GM21619 (cell line): ENCODE results near the gene CFAP70.
"Not testable (repeated sequence)": the region's sequence is repeated elsewhere in the genome, so short reads cannot be mapped to it uniquely, and the experiment has no call there.

Source experiments
- ATAC-seq: cut with Tn5 transposase; IDR thresholded peaks from one replicate; pipeline ENCODE4 v1.9.1; 2021; ENCODE audit not compliant: unreplicated experiment

Gene CFAP70

DNA sequence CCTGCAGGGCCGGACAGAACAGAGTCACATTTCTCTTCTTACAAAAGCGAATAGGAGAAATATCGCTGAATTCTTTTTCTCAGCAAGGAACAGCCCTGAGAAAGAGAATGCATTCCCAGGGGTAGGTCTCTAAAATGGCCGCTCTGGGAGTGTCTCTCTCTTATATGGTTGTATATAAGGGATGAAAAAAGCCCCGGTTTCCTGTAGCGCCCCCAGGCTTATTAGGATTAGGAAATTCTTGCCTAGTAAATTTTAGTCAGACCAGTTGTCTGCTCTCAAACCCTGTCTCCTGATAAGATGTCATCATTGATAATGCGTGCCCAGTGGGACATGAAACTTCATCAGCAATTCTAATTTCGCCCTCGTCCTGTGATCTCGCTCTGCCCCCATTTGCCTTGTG is 100.1 kb downstream of the CFAP70 start:
- ATAC-seq: not testable (repeated sequence)

DNA sequence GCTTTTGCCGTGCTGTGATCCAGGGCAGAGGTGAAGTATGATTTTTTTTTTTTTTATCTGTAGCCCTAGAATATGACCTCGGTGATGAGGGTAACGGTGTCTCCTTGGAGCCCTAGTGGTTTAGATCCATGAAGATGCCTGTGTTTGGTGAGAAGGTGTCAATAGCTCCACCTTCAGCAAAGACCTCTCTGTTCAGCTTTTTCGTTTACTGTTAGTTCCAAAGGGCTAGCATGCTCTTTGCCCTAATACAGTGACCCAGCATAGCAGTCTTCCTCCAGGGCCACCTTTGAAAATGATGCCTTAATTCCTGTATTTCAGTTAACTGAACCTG is 105.5 kb downstream of the CFAP70 start:
- ATAC-seq: no peak

GRCh38 chr10:73252445-73253224 is 106.0 kb downstream of the CFAP70 start, which contains the start of gene MRPS16:
Gene MRPS16, minus strand, starts transcription at chr10:73252644. Its CDS starts 162 bp downstream, at chr10:73252482.
- ATAC-seq: peak; percentile 77

DNA sequence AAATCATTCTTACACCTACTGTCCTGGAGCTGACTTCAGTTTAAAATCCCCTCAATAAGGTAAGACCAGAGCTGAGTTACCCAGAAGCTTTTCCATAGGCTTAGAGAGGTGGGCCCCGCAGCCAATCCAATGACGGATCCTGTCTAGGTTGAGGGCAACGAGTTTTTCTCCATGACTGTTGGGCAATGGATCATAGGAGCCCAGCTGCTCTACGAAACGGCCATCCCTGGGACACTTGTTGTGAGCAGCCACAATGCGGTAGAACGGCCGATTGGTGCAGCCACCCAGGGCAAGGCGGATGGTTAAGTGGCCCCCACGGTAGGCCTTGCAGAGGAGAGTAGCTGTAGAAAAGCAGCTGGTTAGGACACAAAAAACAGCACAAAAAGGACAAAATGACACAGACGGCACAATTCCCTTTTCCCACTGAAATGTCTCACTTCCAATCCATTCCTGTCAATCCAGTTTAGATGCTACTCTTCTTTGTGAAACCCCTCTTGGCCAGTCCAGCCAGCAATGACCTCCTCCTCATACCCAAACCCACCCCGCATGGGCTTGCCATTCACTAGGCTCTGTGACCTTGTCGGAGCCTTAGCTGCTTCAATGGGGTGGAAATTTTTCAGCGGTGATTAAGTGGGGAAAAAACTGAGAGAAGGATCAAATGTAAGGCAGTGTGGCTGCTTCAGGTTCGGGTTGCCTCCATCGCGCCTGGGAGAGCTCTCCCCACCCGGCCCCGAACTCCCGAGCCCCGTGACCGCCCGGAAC is 106.8 kb downstream of the CFAP70 start:
- peak; percentile 5 for ATAC-seq

DNA sequence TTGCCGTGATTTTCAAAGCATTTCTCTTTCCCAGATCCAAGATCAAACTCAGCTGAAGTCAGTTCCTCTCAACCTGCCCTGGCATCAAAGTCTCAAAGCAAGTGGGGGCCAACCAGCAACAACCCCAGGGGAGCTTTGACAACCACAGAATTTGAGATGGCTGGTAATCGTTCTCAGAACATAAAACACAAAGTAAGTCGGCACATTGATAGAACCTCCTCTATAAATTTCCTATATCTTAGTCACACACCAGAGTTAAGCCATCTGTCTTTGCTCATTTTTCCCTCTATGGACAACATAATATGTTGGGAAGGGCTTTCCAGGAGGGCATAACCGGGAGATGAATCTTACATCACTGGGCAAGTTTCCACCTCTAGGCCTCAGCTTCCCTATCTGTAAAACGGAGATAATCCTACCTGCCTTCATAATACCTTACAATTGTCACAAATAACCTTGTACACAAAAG is 110.4 kb downstream of the CFAP70 start:
- no peak for ATAC-seq

DNA sequence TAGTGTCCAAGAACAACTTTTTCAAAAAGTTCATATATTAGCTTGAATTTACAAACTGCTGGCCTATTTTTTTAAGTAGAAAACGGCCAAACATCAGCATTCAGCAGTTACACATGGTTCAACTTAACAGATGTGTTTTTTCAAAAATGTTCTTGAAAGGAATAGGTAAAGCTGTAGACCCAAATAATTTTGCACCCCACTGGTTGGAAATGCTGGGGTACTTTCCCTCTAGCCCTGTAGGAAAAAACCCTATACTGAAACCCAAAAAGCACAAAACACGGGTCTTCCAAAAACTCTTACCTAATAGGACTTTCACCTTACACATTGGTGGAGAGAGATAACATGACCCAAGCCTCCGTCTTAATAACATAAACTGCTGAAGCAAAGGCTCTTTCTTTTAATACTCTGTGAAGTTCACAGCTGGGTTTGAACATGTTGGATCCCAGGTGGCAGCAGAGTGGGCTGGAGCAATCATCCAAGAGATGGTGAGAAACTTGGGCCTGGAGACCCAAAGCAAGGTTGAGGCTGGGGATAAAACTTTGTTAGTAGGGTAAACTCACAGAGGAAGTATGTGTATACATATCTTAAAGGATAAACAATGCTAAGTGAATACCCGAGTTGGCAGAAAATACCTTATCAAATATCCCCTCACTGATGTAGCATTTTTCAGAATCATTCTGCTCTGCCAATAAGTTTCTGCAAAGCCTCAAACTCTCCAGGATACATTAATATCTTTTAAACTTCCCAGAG is 111.0 kb downstream of the CFAP70 start:
- ATAC-seq: no peak

DNA sequence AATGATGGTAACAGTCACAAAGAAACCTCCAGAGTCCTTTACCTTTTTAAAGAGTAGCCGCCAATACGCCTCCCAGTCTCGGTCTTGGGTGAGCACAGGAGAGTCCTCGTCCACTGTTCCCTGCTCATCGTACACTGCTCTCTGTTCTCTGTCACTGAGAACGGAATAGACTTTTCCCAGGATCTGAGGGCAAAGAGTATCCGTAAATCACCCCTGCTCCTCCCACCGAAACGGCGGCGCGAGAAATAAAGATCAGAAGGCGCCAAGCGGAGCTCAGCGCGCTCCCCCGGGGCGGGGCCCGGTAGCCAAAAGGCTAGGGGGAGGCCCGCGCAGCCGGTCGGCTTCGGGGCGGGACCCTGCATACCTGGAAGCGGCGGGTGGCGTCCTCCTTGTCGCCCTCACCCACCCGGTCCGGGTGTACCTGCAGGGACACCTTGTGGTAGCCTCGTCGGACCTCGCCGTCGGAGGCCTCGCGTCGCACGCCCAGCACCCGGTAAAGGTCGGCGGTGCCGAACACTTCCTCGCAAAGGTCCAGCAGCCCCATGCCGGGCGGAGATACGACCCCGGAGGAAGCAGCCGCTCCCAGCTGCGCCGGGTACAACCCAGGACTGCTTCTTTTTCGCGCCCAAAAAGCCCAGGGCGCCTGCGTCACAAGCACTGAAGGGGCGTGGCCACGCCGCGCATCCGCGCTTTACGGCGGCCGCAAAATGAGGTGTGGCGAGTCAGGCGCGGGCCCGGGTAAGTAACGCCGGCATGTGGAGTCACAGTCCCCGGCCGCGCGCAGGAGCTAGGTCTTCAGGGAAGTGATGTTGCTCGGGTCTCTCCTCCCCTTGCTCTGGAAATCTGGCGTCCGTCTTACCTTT is 111.8 kb downstream of the CFAP70 start, which contains the start of gene DNAJC9:
TSS of gene DNAJC9 (minus strand) at position 610 of the 863 bp plus-strand sequence. CDS start at position 544, 66 bp downstream.
- peak; percentile 77 for ATAC-seq

DNA sequence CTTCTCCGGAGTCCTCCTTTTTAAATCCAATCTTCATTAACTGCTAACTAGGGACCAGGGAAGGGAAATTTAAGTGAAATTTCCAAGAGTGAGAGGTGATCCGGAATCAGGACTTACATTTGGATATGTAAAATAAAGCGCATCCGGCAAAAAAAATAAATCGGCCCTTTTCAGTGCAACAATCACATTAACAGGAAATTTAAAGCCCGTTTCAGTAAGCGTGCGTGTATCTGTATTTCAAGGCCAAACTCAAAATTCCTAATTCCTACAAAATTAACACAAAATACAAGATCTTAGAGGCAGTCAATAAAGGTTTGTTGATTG is 112.4 kb downstream of the CFAP70 start:
- ATAC-seq: no peak

- ATAC-seq: no peak
Measured at GRCh38 chr10:73244866-73245477, 113.7 kb downstream of the CFAP70 start.

DNA sequence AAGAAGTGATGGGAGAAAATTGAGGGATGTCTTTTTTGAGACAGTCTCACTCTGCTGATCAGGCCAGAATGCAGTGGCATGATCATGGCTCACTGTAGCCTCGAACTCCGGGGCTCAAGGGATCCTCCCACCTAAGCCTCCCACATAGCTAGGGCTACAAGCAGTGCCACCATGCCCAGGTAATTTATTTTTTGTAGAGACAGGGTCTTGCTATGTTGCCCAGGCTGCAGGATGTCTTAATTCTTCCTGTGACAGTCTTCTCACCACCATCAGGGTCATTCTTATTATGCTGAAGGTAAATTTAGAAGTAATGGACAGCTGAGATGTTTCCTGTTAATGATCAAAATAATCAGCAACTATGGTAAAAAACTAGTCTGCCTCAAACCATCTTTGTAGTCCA is 118.8 kb downstream of the CFAP70 start:
- no peak for ATAC-seq

DNA sequence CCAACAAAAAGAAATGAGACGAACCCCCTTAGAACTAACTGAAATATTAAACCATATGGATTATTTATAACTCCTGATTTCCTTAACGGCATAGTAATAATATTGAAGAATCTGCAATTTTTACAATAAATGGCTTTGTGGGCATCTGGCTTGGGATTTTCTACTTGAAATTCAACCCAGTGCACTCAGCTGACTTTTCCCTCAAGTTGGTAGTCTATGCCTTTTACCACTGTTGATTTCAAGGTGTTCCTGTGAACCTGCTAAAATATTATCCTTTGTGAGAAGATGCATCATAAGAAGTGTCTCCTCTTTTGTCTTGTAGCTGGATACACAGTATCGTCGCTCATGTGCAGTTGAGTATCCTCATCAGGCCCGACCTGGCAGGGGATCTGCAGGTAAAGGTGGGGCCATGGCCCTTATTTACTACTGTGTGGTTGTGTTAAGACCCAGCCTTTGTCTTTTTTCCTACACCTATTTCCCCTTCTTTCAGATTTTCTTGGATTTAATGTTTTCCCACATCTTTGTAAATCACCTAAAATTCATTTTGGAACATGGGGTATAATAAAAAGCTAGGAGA is 119.6 kb downstream of the CFAP70 start:
- no peak for ATAC-seq

- no peak for ATAC-seq
Measured at GRCh38 chr10:73234695-73235094, 124.0 kb downstream of the CFAP70 start.

DNA sequence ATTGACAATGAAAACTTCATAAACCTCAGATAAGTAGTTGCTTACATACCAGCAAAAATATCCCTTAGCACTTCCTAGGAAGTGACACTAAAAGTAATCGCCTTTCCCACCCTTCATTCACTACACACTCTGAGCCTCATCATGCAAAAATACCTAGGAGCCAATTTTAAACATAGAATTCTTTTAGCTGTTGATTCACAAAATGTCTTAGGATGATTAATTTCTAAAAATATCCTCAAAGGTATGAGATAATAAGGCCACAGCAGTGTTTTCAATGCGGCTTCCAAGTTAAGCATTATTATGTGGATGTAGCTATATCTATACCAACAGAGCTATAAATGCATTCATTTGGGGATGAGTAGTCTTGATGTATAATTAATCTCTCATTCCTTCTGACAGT is 124.8 kb downstream of the CFAP70 start:
- ATAC-seq: no peak

DNA sequence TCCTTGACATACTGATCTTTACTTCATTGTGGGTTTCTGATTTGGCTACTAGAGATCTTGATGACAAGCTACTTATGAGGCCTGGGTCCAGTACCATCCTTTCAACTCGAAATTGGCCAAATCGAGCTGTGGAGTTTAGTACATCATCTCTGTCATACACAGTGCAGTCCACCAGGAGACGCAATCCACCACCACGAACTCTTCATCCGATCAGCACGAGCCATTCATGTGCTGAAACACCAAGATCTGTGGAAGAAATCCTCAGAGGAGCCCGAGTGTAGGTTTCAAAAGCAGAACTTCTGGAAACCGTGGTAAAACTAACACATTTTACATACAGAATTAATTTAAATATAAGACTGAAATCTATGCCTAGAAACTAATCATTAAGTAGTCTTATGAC is 125.8 kb downstream of the CFAP70 start:
- no peak for ATAC-seq

GRCh38 chr10:73229567-73229966 is 129.1 kb downstream of the CFAP70 start:
- no peak for ATAC-seq

GRCh38 chr10:73228247-73228646 is 130.4 kb downstream of the CFAP70 start:
- ATAC-seq: no peak

DNA sequence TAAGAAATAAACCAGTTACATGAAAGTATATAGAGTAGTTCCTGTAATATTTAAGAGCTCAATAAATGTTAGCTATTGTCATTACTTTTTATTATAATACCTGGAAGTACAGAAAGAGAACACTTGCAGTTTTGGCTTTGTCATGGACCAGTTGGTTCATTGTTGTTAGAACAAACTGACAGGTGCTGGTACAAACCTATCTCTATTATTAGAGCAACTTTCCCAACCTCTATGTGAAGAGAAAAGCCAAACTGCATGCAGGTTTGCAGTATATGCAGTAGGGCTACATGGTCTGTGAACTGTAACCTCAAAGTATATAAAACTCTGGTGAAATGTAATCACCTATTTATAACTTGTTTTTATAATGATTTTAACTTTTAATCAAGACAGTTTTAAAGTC is 132.0 kb downstream of the CFAP70 start:
- no peak for ATAC-seq

DNA sequence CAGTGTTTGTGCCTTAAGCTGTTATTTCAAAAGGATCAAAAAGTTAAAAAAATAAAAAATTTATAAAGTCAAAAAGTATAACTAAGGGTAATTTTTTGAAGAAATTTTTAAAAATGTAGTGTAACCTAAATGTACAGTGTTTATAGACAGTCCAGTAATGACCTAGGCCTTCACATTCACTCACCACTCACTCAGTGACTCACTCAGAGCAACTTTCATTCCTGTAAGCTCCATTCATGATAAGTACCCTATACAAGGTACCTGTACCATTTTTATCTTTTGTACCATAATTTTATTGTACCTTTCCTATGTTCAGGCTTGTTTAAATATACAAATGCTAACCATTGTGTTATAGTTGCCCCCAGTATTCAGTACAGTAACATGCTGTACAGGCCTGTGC is 133.1 kb downstream of the CFAP70 start:
- no peak for ATAC-seq

DNA sequence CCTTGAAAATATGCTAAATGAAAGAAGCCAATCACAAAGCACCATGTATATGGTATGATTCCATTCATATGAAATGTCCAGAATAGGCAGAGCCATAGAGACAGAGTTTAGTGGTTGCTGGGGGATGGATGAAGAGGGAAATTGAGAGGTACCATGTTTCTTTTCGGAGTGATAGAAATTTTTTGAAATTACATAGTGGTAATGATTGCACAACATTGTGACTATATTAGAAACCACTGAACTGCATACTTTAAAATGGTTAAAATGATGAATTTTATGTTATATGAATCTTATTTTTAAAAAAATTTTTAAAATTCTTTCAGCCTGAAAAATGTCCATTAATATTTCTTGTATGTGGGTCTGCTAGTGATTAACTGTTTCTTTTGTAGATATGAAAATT is 137.7 kb downstream of the CFAP70 start:
- no peak for ATAC-seq

GRCh38 chr10:73219384-73219783 is 139.3 kb downstream of the CFAP70 start:
- ATAC-seq: no peak
